HK-2 (cell line): ENCODE results near the gene NOTCH2.

Source experiments
- DNase-seq: peaks from one replicate; pipeline ENCODE4 v3.0.0-alpha.2; 2018; ENCODE audit not compliant: unreplicated experiment

NOTCH2 gene

DNA sequence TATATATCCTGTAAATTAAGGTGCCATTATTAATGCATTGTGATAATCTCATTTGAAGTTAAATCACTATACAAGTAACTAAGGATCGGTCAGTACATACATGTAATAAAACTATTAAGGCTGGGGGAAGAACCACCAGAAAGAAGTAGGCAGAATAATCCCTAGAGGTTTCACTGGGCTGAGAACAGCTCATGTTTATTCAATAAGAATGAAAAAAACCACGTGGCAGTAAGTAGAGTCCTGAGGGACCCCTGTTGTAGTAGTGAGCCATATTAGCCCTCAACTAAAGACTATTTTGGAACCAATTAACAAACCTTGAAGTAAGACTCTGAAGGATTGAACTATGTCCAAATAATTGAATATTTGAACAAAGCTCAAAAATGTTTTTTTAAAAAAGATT lies 126.2 kb downstream of the NOTCH2 start:
- DNase-seq: no peak

DNA sequence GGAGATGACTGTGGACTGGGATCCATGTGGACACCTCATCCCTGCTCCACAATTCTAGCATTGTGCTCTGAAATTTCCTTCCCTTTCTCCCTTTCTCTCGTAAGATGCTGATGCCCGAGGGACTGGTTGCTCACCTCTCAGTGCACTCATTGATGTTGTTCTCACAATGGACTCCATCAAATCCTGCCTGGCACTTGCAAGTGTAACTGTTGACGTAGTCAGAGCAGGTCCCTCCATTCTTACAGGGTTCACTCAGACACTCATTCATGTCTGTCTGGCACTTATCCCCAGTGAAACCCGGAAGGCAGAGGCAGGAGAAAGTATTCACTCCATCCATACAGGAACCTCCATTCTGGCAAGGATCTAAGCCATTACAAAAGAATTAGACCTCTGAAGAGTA lies 128.1 kb downstream of the NOTCH2 start:
- no peak for DNase-seq

DNA sequence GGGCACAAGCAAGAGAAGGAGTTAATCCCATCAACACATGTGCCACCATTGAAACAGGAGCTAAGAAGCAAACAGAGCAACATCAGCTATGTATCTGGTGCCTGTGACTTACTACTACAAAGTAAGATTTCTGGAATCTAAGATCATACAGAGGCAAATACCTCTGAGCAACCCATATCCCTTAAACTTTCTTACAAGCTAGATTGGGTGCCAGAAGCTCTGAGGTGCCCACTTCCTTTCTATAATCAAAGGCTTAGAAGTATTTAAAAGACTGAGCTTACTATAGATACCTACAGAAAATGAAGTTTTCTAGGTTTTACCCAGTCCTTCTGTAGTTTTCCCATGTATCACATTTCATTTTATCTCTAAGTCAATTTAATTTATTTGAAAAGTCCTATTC lies 128.8 kb downstream of the NOTCH2 start:
- DNase-seq: no peak

DNA sequence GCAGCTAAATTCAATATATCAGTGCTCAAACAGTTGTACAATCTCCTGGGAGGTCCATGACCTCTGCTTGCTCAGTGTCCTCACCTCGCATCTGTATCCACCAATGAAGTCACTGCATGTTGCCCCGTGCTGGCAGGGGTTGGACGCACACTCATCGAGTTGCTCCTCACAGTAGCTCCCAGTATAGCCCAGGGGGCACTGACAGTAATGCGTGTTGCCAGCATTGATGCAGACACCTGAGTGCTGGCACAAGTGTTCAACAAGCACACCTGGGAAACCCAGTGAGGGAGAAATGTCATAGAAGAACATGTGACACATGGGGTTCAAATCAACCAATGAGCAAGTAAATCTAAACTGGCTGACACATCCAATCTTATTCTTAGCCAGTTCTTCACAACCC lies 132.3 kb downstream of the NOTCH2 start:
- no peak for DNase-seq

DNA sequence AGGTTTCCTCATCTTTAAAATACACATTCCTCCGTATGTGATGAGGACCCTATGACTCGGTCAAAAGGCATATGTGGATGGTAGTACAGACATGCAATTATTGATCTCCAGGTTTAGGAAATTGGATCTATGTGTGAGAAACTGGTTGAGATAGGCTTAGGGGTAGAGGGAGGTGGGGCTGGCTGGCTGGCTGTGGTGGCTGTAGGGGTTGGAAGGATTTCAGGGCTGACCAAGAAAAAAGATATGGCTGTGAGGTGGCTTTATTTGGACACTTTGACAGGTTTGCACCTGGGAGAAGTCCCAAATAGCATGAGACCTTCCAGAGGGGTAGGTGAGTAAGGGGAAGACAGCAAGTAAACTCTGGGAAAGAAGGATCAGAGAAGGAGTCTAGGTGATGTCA lies 133.5 kb downstream of the NOTCH2 start:
- DNase-seq: no peak

DNA sequence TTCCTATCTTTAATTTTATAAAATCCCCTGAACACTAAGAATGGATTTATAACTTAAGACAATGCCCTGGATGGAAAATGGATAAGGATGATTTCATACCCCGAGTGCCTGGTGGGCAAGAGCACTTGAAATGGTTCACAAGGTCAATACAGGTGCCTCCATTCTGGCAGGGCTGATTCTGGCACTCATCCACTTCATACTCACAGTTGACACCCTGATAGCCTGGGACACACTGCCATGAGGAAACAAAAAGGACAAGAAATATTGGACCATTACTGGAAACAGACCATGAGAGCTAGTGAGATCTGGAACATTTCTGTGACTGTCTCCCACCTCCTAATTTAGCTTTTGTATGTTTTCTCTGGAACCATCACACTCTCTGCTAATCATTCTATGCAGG lies 134.1 kb downstream of the NOTCH2 start:
- DNase-seq: no peak

DNA sequence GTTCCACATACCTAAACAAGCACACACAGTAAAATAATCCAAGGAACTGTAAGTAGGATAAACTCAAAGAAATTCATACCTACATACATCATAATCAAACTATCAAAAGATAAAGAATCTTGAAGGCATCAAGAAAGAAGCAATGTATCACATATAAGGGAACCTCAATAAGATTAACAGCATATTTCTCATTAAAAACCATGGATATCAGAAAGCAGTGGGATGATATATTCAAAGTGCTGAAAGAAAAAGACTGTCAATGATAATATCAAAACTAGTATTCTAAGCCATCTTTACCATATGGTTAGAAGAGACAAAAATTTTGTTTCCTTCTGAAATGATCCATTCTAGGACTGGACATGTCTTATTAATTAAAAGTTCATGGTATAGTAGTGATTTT lies 136.1 kb downstream of the NOTCH2 start:
- DNase-seq: no peak

DNA sequence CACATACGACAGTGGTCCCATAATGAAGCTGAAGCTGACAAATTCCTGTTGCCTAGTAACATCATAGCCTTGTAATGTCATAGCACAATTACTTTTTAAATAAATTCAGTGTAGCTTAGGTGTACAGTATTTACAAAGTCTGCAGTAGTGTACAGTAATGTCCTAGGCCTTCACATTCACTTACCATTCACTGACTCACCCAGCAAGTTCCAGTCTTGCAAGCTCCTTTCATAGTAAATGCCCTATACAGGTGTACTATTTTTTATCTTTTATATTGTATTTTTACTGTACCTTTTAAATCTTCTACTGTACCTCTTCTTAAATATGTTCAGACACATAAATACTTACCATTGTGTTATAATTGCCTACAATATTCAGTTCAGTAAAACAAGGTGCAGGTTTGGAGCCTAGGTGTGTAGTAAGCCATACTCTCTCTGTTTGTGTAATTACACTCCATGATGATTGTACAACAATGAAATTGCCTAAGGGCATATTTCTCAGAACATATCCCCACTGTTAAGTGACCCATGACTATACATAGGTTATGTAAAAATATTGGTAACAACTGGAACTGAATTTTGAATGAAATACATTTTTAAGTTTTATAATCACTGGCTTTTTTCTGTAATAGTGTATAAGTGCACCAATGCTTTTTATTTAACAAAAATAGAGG lies 139.7 kb downstream of the NOTCH2 start:
- DNase-seq: no peak

DNA sequence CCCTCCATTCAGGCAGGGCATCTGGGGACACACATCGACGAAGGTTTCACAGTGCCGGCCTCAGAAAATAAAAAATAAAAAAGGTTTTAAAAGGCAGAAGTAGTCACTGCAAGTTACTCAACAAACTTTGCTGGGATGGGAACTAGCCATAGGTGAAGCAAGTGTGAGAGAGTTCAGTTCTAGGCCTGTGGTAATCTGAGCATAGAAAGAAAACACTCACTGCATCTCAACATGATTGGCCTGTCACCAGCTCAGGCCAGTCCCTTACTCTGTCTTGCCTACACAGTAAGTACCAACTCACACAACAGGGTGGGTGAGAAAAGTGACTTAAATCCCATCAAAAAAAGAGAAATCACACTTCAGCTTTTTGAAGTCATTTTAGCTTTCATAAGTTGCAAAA lies 142.9 kb downstream of the NOTCH2 start:
- DNase-seq: no peak

DNA sequence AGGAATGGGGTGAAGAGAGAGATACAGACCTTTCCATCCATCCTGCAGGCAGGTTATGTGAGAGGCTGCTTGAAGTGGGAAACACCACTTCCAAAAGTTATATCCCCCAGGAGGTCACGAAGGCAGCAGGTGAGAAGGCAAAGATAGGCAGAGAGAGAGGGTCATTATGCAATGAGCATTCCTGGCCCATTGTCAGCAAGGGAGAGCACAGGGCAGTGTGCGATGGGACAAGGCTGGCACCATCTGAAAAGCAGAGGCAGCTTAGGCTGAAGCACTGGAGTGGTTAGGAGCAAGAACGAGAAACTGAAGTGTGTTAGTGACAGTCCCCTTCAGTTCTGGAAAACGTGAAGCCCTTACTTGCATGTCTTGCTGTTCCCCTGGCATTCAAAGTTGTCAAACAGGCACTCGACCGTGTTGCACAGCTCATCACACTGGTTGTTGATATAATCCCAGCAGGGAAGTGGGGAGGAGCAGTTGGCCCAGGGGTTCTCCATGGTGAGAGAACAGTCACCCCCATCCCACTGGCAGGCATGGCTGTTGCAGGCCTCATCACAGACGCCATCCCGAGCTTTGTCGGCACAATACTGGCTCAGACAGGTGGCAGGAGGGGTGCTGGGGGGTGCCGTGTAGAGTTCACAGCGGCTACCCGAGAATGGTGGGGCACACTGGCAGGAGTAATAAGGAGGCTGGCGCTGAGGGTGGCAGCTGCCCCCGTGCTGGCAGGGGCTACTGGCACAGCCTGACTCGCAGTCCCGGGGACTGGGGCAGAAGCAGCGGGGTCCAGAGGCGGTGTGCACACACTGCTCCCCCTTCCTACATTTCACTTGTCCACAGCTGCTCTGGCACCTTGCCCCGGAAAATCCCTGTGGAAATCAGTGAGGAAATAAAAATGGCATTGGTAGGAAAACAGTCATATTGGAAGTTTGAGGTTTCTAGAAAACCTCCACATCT lies 144.2 kb downstream of the NOTCH2 start:
- DNase-seq: no peak

DNA sequence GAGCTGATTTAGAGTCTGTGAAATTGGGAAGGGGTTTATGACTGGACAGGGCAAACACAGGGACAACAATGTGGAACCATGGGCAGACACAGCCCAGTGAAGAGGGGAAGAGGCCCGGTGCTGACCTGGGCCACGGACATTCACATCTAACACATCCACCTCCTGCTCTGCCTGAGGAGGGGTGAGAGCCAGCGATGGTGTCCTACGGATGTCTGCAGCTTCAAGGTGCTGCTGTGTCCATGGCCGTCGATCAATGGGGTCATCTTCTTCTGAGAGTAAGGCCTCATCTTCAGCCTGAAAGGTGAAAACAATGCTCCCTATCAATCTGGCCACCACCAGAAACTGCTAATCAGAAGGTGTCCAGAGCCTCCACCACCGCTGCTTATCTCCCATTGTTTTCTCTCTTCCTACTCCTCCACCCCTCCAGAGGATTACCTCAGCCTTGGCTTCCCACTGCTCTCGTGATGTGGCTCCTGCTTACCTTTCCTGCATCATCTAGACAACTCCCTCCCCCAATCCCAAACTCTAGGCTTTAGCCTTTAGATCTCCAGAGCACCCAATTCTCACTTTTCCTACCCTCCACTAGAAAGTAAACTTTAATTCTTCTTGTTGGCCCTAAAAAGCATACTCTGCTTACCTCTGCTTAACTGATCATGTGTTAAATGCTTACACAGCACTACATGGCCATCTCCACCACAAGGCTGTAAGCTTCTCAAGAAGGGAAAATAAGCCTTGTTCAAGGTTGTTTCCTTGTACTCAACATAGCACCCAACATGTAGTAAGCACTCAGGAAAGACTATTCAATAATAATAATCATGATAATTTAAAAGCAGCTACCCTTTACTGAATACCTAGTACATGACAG lies 149.1 kb downstream of the NOTCH2 start:
- no peak for DNase-seq

DNA sequence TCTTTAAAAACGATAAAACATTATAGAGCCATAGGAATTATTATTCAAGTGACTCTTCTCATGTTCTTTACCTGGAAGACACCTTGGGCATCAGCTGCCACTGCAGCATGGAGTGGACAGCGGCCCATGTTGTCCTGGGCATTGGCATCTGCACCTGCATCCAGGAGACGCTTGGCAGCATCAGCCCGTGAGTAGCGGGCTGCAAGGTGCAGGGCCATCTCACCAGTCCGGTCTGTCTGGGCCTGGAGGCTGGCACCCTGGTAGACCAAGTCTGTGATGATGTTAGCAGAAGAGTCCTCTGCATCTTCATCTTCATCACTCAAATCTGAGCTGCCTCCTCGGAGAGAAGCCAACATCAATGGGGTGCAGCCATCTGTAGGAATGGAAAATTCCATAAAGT lies 150.2 kb downstream of the NOTCH2 start:
- DNase-seq: no peak

DNA sequence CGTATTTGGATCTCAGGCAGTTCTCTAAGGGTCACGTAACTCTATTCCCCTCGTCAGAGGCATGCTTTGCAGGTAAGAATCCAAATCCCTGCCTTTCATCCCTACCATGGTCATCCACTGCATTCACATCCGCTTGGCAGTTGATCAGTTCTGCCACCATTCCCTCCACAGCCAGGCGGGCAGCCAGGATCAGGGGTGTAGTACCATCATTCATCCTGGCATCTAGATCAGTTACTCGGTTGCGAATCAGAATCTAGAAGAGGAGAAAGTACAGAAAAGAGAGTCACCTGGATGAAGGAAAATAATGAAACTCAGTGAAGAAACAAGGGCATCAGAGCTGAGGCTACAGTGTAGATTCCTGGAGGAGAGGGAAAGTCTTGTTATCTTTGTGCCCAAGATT lies 151.2 kb downstream of the NOTCH2 start:
- DNase-seq: no peak

DNA sequence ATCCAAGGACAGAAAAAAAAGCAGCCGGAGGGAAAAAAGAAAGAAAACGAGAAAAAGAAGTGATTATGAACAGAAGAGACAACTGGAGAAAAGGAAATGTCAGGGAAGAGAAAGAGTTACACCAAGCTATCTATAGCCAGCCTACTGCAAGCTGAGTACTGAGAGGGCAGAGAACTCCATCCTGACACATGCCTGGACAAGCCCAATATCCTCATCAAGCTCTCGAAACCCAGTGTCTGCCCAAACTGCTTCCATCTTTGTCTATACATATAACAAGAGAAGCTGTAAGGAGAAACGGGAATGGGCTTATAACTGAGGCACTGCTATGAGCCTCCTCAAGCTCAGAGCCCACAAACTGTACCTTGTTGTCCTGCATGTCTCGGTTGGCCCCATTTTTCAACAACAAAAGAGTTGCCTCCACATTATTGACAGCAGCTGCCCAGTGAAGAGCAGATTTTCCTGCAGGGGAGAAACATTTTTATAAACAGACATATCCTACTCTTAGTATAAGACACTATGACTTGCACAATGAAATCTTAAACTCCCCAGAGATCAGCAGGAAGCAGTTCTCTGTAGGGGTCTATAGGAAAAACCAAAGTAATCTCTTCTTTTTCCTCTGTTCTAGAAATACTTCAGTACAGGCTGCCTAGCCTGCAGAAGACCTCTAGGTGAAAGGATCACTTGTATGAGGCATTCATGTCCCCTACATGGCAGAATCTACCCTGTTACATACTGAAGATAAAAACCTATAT lies 152.0 kb downstream of the NOTCH2 start:
- DNase-seq: no peak

DNA sequence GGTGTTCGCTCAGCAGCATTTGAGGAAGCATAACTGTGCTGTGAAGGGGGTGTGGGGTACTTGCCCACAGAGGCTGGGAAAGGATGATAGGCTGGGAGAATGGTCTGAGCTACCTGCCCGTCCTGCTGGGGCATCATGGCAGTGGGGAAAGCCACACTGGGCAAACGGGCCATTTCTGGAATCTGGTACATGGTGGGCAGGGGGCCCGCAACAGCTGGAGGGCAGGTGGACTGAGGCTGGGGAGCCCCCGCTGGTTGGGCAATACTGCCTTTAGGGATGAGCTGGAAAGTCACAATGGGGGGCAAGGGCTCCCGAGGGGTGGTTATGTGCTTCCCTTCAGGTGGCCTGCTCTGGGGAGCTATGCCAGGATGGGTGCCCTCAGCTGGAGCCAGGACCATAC lies 153.9 kb downstream of the NOTCH2 start:
- DNase-seq: no peak

DNA sequence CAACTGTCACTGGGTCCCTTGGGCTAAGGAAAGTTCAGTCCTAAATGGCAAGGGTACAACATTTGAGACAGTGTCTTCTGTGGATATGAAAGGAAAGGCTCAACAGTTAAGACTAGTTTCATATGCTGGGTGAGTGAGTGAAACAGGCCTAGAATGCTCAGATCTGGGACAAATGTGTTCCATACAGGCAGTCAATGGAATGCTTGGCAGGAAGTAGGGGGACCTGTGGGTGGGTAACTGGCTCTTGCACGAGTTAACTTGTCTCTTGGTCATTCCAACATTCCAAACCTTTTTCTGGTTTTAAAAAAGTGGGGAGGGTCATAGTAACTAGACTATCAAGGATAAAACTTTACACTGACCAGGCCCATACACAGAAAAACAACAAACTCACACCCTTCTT lies 155.4 kb downstream of the NOTCH2 start:
- DNase-seq: no peak

DNA sequence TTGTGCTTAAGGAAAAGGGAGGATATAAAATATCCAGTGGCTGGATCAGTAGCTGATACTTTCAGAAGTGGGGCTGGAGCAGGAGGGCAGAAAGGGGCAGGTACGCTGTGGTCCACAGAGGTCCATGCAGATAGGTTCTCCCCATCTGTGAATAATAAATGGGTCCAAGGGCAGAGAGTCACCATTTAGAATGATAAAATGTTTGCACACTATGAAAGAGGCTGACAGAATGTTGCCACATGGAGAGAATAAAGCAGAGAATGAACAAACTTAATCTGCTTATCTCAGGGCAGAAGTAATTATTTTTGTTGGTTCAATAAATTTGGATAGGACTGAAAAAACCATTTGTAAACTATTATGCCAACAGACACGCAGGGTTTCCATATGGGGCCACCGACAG lies 156.5 kb downstream of the NOTCH2 start:
- DNase-seq: no peak

DNA sequence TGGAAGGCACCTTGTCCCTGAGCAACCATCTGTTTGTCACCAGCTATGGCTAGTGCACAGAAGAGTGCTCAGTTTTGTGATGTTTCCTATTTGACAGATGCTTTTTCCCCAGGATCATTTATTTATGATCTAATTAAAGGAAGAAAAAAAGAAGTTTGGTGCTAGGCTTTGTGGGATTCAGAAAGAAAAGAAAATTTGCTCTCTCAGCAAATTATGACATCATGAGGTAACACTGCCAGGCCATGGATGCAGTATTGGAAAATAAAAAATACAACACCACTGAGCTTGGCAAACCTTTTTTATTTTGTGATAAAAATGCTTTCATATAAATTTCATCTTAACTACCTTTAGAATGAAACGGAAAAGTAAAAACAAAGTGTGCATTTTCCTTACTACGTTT lies 157.7 kb downstream of the NOTCH2 start:
- no peak for DNase-seq

DNA sequence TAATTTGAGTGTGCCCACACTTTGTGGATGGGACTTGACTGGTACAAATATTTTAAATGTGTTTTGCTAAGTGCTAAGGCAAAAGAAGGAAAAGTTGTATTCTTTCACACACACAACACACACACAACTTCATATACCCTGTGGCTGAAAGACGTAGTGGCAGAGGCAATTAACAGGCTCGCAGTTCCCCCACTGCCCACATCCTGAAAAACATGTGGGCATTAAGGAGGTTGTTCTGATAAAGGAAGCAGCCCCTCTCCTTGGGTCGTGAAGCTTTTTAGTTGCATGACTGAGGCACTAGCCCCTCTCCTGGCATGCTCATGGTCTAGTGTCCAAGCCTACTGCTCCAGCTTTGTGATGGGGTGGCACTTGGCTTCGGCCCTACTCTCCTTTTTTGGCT lies 158.8 kb downstream of the NOTCH2 start:
- no peak for DNase-seq

DNA sequence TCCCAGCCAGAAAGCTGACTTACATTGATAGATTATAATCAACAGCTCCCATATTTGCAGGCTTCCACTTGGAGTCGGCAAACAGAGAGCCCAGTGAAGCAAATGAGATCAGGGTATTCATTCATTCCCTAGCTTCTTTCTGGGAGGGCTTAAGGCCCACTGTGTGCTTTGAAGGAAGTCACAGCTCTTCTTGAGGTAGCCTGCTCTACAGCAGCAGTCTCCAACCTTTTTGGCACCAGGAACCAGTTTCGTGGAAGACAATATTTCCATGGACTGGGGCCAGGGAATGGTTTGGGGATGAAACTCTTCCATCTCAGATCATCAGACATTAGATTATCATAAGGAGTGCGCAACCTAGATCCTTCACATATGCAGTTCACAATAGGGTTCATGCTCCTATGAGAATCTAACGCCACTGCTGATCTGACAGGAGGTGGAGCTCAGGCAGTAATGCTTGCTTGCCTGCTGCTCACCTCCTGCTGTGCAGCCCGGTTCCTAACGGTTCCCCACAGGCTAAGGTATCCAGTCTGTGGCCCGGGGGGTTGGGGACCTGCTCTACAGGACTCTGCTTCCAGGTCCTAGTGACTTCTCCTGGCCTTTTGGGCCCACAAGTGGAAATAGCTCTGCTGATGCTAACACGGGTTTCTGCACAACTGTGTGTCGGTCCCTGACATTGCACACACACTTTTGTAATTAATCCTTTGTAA lies 159.4 kb downstream of the NOTCH2 start:
- DNase-seq: no peak

DNA sequence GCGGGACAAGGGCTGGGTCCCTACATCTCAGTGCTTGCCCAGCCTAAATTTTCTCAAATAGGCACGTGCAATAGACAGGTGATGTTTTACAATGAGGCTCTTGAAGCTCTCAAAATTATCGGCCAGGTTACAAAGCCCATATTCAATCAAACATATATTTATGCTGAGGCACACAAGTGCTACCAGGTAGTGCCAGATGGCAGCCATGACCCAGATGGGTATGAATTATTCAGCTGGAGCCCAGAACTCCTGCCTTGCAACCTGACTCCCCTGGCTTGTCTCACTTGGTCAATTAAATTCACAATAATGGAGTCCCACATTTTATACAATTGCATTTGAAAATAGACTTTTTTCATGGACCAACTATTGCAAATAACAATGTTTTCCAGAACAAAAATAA lies 160.8 kb downstream of the NOTCH2 start:
- DNase-seq: no peak
